Effector CD8-positive, alpha-beta T cell (primary cell): Measurements from ENCODE around the gene LTA4H.

ENCODE experiments used
- DNase-seq: peaks from one replicate; lab custom pipeline; 2025; lab: John Stamatoyannopoulos, UW

LTA4H gene

GRCh38 chr12:96034621-96035282 is 635 bp downstream of the LTA4H start:
- no peak for DNase-seq

GRCh38 chr12:96033549-96034389 is 1.6 kb downstream of the LTA4H start:
- DNase-seq = no peak

DNA sequence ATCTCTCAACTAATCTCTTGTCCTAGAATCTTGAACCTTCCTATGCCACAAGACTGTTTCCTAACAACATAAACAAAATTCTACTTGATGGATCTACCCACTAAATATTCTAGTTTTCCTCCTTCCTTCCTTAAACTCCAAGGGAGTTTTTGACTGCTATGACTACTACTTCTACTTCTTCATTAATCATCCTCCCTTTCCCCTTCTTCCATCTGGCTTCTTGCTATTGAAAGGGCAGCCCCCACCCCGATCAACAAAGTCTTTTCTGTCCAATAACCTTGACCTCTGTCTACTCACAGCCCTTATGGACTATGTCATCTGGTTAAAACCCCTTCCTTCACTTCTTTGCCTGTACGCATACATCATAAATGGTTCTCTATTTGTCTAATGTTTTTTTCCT is 5.6 kb downstream of the LTA4H start:
- no peak for DNase-seq

DNA sequence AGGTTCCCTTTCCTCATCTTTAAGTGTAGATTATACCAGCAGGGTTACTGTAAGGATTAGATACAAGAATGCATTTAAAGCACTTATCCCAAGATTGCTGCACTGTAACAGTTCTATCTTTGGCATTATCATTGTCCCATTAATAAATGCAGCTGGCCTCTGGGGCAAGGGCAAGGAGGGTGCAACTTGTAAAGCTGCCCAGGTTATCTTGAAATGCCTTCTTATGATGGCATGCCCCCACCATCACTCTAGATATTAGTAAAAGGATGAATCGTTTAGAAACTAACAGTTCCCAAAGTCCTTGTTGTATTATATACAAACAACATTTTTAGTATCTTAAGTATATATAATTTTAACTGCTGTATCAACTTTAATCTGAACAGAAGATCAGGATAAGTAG is 6.8 kb downstream of the LTA4H start:
- DNase-seq = no peak

DNA sequence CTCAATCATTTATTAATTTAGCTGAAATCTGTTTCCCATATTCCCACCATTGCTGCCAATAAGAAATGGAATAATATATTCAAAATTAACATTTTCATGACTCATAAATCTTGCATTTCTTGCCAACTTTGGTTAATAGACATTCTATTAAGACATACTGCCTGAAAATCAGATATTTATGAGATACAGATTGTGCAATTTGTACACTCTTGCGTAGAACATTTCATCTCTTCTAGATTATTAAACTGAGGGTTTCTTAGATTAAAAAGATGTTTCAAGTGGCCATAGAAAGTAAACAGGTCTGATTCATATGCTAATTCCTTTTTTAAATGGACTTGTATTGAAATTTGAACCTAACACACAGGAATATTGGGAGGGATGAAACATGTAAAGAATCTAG is 9.1 kb downstream of the LTA4H start:
- DNase-seq = no peak

DNA sequence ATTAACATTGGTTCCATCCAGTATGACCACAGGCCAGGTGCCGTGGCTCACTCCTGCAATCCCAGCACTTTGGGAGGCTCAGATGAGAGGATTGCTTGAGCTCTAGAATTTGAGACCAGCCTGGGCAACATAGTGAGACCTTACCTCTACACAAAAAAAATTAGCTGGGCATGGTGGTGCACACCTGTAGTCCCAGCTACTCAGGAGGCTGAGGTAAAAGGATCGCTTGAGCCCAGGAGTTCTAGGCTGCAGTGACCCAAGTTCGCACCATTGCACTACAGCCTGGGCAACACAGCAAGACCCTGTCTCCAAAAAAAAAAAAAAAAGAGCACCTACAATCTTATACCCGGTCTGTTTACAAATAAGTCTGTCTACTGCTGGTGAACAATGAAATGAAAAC is 9.9 kb downstream of the LTA4H start:
- DNase-seq = no peak

- DNase-seq = no peak
Observed at GRCh38 chr12:96020314-96021003, 14.9 kb downstream of the LTA4H start.

- no peak for DNase-seq
Observed at GRCh38 chr12:96015672-96016071, 19.7 kb downstream of the LTA4H start.

- DNase-seq = no peak
Observed at GRCh38 chr12:96014943-96015599, 20.3 kb downstream of the LTA4H start.

DNA sequence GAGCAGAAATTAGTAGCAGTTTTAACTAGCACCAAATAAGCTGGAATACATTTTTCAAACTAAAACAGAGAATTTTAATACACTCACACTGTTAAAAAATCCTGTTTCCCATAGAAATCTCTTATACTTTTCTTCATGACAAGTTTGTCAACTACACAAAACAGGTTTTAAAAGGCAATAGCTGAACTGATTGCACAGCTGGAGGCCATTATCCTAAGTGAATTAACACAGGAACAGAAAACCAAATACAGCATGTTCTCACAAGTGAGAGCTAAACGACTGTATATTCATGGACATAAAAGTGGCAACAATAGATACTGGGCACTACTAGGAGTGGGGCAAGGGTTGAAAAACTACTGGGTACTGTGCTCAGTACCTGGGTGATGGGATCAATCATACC is 27.7 kb downstream of the LTA4H start:
- no peak for DNase-seq

DNA sequence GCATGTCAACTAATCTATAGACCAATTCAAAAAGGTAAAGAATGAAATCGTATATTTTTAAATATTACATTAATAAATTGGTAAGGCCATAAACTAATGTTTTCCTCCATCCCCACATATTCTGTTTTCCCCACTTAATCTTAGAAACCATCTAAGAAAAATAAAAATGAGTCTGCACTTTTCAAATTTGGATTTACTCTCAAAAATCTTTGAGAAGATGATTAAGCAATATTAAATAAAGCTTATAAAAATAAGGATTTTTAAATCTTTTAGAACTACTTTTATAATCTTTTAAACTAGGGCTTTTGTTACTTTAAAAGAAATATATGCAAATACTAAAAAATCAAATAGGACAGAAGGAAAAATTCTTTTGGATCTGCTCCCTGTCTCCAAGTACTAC is 28.7 kb downstream of the LTA4H start:
- no peak for DNase-seq

DNA sequence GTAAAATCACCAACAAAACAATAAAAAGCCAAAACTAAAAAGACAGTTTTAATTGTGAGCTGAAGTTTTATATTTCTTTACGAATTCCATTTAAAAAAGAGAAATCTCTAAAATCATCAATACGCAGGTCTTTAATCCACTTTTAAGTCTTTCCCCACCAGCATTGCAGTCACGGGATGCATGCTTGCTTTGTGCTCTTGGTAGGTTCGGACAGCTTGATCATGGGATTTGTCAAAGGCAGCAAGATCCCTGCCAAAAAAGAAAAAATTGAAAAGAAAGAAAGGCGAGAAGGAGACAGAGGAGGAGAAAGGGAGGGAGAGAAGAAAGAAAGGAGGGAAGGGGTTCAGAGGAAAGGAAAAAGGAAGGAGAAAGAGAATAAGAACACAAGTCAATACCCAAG is 34.5 kb downstream of the LTA4H start:
- no peak for DNase-seq

GRCh38 chr12:95999484-95999883 is 35.9 kb downstream of the LTA4H start:
- DNase-seq = no peak

GRCh38 chr12:95998611-95999286 is 36.6 kb downstream of the LTA4H start:
- DNase-seq = peak; percentile 2

- DNase-seq = no peak
Observed at GRCh38 chr12:95997911-95998510, 37.4 kb downstream of the LTA4H start.

GRCh38 chr12:95997276-95997675 is 38.1 kb downstream of the LTA4H start:
- no peak for DNase-seq

DNA sequence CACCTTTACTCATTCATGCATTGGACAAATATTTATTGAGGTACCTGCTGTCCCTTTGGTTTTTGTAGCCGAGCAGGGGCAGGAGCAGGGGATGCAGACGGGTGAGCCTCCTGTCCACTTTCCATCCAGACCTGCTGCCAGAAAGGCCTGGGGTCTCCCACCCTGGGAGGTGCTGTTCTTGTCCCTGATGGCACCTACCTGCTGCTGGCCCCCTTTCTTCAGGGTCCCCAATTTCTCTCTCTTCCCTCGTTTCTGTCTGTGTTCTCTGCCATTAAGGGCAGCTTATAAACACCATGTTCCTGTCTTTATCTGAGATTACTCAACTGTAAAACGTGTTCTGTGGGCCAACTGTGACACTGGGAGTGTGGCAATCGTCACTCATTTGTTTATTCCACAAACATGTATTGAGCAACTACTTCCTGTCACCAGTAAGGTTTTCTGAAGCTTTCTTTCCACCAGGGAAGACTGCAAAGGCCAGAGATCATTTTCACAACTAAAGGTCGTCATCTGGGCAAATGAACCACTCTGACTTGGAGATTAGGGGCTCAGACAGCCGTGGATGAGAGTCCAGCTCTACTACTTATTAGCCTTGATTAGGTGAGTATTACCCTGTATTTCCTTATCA is 39.2 kb downstream of the LTA4H start, which contains the start of gene HAL:
TSS of gene HAL (minus strand) at position 311 of the 625 bp plus-strand sequence. CDS start 434 bp downstream, outside the sequence.
- no peak for DNase-seq

DNA sequence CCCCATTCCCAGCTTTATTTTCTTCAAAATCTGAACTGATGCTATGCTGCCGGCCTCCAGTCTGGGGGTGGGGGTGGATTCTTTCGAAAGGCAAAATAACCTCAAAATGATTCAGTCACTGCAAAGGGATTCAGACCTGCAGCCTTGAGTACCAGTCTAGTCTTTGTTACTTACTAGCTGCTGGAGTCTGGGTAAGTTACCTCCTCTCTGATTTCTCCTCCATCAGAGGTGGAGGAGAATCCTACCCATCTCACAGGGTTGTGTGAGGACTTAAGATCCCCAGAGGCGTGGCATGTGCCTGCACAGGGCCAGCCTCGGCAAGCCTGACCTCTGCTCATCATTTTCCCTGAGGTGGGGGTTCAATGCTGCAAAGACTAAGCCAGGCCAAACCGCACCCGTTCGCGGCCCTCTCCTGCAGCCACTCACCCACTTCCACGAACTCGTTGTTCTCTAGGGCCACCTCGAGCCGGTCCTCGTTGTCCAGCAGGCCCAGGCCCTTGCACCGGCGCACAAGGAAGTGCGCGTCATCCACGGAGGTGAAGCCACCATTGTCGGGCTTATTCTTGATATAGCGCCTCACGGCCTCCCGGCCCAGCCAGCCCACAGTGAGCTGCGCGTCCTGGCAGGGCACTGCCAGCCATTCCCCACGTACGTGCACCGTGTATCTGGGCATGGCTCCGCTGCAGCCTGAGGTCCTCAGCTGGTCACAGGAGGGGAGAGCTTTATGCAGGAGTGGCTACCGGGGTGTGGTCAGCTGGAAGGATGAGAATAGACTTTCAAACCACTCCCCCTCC is 40.0 kb downstream of the LTA4H start:
- DNase-seq = no peak

DNA sequence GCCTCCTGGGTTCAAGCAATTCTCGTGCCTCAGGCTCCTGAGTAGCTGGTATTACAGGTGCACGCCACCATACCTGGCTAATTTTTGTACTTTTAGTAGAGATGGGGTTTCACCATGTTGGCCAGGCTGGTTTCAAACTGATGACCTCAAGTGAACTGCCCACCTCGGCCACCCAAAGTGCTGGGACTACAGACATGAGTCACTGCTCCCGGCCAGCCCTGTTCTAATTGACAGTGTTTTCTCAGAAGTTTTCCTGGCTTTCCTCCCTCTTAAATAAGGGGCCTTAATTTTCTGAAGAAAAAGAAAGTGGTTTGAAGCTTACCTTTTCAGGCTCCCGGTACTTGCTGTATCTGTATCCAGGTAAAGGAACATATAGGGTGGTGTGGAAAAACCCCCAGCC is 40.9 kb downstream of the LTA4H start:
- DNase-seq = no peak

DNA sequence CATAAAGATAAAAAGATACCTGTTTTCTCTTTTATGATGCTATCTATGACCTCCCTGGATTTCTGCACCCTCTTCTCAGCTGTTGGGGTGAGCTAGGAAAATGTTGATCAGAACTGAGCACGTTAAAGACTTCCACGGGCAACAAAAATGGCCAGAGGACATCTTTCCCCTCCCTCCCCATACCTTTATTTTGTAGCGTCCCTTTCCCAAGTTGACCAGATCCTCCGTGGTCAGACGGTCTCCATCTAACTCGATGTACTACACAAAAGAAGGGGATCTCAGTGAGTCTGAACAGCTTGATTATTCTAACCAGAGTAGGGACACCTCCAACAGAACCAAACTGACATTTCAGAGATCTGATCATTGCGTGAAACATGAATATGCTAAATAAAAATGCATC is 41.5 kb downstream of the LTA4H start:
- no peak for DNase-seq
